ENCODE results near the gene NAV2. TPM values are rescaled to one million over a fixed set of nuclear protein-coding genes. Genes with fewer than 3 reads are reported as not detected.

Gene NAV2
- total RNA-seq, 1 experiment from 2014 or later: 2.1 TPM

GRCh38 chr11:19935507-19935906 is 222.9 kb downstream of the NAV2 start:
- TF ChIP-seq FOSL1 (IDR thresholded peaks at IDR 0.05; ENCODE audit: low read depth): no peak
- H2AFZ ChIP-seq (ENCODE audit: low read depth, low read length, poor library complexity, severe bottlenecking): no peak overlapping the region
- H3K27me3 ChIP-seq (ENCODE audit: insufficient read depth, low read length): no peaks in the 10 kb centered on the region
- no TSS peak for BruUV-seq (replicated peaks)
- ChIA-PET RAD21 (ENCODE audit: low non-redundant PET in 1 of 2, low total read pairs in 2 of 2, uncharacterized antibody in 2 of 2, unreplicated experiment in 2 of 2) (interaction anchor here in 1 of 2 experiments (0.6 kb wide), 1 partner anchor 29 kb away, joined by 3 read pairs; no protein-coding TSS in a partner anchor), POLR2A (no interaction called here), CTCF (interaction anchor here (1.2 to 1.6 kb wide), 3 partner anchors 32 to 197 kb away, joined by 4 to 9 read pairs (median 8); no protein-coding TSS in a partner anchor)
- no peak overlapping the region for H3K27ac ChIP-seq (ENCODE audit: low read depth, low read length)
- ATAC-seq (no peak), DNase-seq (ENCODE audit: low read depth, low spot score) (no peak)
- no peak overlapping the region for H3K9ac ChIP-seq (ENCODE audit: low read length)
- H3K9me3 ChIP-seq (ENCODE audit: control insufficient read depth in 1 of 2, insufficient read depth in 1 of 2, low read depth in 1 of 2, low read length in 2 of 2): no peaks in the 10 kb centered on the region
- no peaks in the 10 kb centered on the region for H3K4me1 ChIP-seq (ENCODE audit: control insufficient read depth in 1 of 2, insufficient read depth in 2 of 2, low read length in 2 of 2)
- intact Hi-C loops (cut with micrococcal nuclease): loop anchor here (5.0 kb wide), 1 partner anchor 177 kb away; no protein-coding TSS in a partner anchor
- no peaks in the 10 kb centered on the region for H4K20me1 ChIP-seq (ENCODE audit: insufficient read depth)
- H3K36me3 ChIP-seq (ENCODE audit: control insufficient read depth in 1 of 2, insufficient read depth in 2 of 2, low read length in 2 of 2): no peaks in the 10 kb centered on the region
- no peaks in the 10 kb centered on the region for H3K9me2 ChIP-seq (ENCODE audit: insufficient read depth)
- no peak overlapping the region for H3K4me3 ChIP-seq (replicated peaks in 1 of 2; ENCODE audit: low read depth in 1 of 2, low read length in 2 of 2)
- no peaks in the 10 kb centered on the region for H3K79me2 ChIP-seq (ENCODE audit: insufficient read depth, low read length)
- H3K4me2 ChIP-seq (ENCODE audit: low read length): no peak overlapping the region

DNA sequence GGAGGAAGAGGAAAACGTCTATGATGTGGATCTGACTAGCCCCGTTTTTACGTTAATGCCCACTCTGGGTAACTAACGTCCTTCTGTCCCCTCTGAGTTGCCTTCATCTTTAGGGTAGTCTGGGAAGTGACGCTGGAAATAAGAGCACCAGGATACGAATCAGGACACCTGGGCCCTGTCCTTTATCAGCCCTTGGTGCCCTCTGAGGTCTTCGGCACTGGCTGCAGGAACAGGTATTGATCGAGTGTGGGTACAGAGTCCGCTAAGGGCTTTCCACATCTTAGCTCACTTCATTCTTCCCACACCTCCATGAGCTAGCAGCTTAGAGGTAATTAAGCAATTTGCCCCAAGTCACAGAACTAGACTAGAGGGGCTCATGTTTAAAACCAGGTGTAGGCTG is 223.8 kb downstream of the NAV2 start:
- no peaks in the 10 kb centered on the region for H3K79me2 ChIP-seq (ENCODE audit: insufficient read depth, low read length)
- H3K4me2 ChIP-seq (ENCODE audit: low read length): no peak overlapping the region
- no peak overlapping the region for H3K27ac ChIP-seq (ENCODE audit: low read depth, low read length)
- no TSS peak for BruUV-seq (replicated peaks)
- H4K20me1 ChIP-seq (ENCODE audit: insufficient read depth): no peaks in the 10 kb centered on the region
- DNase-seq (ENCODE audit: low read depth, low spot score): no peak
- ChIA-PET RAD21 (ENCODE audit: low non-redundant PET in 1 of 2, low total read pairs in 2 of 2, uncharacterized antibody in 2 of 2, unreplicated experiment in 2 of 2) (no interaction called here), POLR2A (no interaction called here), CTCF (interaction anchor here (1.2 to 1.6 kb wide), 3 partner anchors 33 to 196 kb away, joined by 4 to 9 read pairs (median 8); no protein-coding TSS in a partner anchor)
- no peaks in the 10 kb centered on the region for H3K27me3 ChIP-seq (ENCODE audit: insufficient read depth, low read length)
- no peaks in the 10 kb centered on the region for H3K4me1 ChIP-seq (ENCODE audit: control insufficient read depth in 1 of 2, insufficient read depth in 2 of 2, low read length in 2 of 2)
- no peak overlapping the region for H3K9ac ChIP-seq (ENCODE audit: low read length)
- TF ChIP-seq, protein P1, sequence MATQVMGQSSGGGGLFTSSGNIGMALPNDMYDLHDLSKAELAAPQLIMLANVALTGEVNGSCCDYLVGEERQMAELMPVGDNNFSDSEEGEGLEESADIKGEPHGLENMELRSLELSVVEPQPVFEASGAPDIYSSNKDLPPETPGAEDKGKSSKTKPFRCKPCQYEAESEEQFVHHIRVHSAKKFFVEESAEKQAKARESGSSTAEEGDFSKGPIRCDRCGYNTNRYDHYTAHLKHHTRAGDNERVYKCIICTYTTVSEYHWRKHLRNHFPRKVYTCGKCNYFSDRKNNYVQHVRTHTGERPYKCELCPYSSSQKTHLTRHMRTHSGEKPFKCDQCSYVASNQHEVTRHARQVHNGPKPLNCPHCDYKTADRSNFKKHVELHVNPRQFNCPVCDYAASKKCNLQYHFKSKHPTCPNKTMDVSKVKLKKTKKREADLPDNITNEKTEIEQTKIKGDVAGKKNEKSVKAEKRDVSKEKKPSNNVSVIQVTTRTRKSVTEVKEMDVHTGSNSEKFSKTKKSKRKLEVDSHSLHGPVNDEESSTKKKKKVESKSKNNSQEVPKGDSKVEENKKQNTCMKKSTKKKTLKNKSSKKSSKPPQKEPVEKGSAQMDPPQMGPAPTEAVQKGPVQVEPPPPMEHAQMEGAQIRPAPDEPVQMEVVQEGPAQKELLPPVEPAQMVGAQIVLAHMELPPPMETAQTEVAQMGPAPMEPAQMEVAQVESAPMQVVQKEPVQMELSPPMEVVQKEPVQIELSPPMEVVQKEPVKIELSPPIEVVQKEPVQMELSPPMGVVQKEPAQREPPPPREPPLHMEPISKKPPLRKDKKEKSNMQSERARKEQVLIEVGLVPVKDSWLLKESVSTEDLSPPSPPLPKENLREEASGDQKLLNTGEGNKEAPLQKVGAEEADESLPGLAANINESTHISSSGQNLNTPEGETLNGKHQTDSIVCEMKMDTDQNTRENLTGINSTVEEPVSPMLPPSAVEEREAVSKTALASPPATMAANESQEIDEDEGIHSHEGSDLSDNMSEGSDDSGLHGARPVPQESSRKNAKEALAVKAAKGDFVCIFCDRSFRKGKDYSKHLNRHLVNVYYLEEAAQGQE (IDR thresholded peaks at IDR 0.05; ENCODE audit: low read depth): no peak
- no peaks in the 10 kb centered on the region for H3K36me3 ChIP-seq (ENCODE audit: control insufficient read depth in 1 of 2, insufficient read depth in 2 of 2, low read length in 2 of 2)
- no peak overlapping the region for H2AFZ ChIP-seq (ENCODE audit: low read depth, low read length, poor library complexity, severe bottlenecking)
- no peak overlapping the region for H3K4me3 ChIP-seq (replicated peaks in 1 of 2; ENCODE audit: low read depth in 1 of 2, low read length in 2 of 2)
- intact Hi-C loops (cut with micrococcal nuclease): loop anchor here (5.0 kb wide), 1 partner anchor 176 kb away; no protein-coding TSS in a partner anchor
- H3K9me2 ChIP-seq (ENCODE audit: insufficient read depth): no peaks in the 10 kb centered on the region
- ATAC-seq: no peak
- no peaks in the 10 kb centered on the region for H3K9me3 ChIP-seq (ENCODE audit: control insufficient read depth in 1 of 2, insufficient read depth in 1 of 2, low read depth in 1 of 2, low read length in 2 of 2)

Data from HCT116 (cell line).